HCT116 (cell line): ENCODE results near the gene G0S2. TPM values are rescaled to one million over a fixed set of nuclear protein-coding genes. Genes with fewer than 3 reads are reported as not detected.

Experiments used
- ATAC-seq: fragments of 200-7000 bp; cut with Tn5 transposase; 2 replicates; pipeline ENCODE4 v1.9.1; 2020; ENCODE audit warnings: mild to moderate bottlenecking, moderate library complexity
- BruUV-seq: library from RNA; stranded (reverse); fragments of 400-500 nt; replicated peaks from 2 replicates; lab custom pipeline; 2021; lab: Mats Ljungman, UMichigan
- CTCF ChIA-PET: fragments of 300-600 bp; sonication (Branson Sonifier 250); formaldehyde crosslinking; loops from one replicate; lab custom pipeline; 2021; ENCODE audit warnings: antibody characterized with exemption; lab: Charles Lee
- POLR2A ChIA-PET: fragments of 300-600, 350-600 bp; sonication (Branson Sonifier 250); formaldehyde crosslinking; loops from one replicate; lab custom pipeline; 2021; ENCODE audit warnings: antibody characterized with exemption; lab: Charles Lee
- RAD21 ChIA-PET, 2 experiments: fragments of 300-600 bp; sonication (Branson Sonifier 250); formaldehyde crosslinking; loops; one replicate each; lab custom pipeline; 2023; ENCODE audit warnings: low total read pairs in 2 of 2; ENCODE audit not compliant: uncharacterized antibody in 2 of 2, unreplicated experiment in 2 of 2, low non-redundant PET in 1 of 2; lab: Charles Lee
- DNase-seq: peaks from one replicate; pipeline ENCODE4 v3.0.0-alpha.2; 2010; ENCODE audit warnings: low read depth, low spot score
- H2AFZ ChIP-seq: fragments of 200-600 bp; shearing (Covaris generic), sonication (generic); 2 replicates; pipeline ENCODE4 v1.6.1; 2017; ENCODE audit warnings: low read depth, mixed run types, mixed read lengths, antibody characterized with exemption, low read length; ENCODE audit not compliant: poor library complexity, severe bottlenecking
- H3K27ac ChIP-seq: 2 replicates; pipeline ENCODE4 v1.5.1; 2012; ENCODE audit warnings: low read depth, low read length
- H3K27me3 ChIP-seq: fragments of 200-600 bp; sonication (generic); 2 replicates; pipeline ENCODE4 v1.6.1; 2016; ENCODE audit warnings: mixed run types, low read length, mixed read lengths; ENCODE audit not compliant: insufficient read depth
- H3K36me3 ChIP-seq, 2 experiments: fragments of 200-500 bp in 1 of 2; fragments of 200-600 bp in 1 of 2; sonication (Bioruptor generic) in 1 of 2; sonication (generic) in 1 of 2; 2 replicates each; pipeline versions ENCODE4 v1.5.1 to v1.6.1; 2014 to 2016; ENCODE audit warnings: low read length in 2 of 2, inconsistent platforms in 1 of 2, mixed read lengths in 1 of 2, mixed run types in 1 of 2; ENCODE audit not compliant: insufficient read depth in 2 of 2, control insufficient read depth in 1 of 2
- H3K4me1 ChIP-seq, 2 experiments: fragments of 200-600 bp in 1 of 2; sonication (generic) in 1 of 2; 2 replicates each; pipeline versions ENCODE4 v1.5.1 to v1.6.1; 2012 to 2017; ENCODE audit warnings: low read length in 2 of 2, inconsistent platforms in 1 of 2, mild to moderate bottlenecking in 1 of 2, mixed read lengths in 1 of 2, mixed run types in 1 of 2, moderate library complexity in 1 of 2; ENCODE audit not compliant: insufficient read depth in 2 of 2, control insufficient read depth in 1 of 2
- H3K4me2 ChIP-seq: fragments of 200-600 bp; sonication (generic); 2 replicates; pipeline ENCODE4 v1.6.1; 2017; ENCODE audit warnings: mixed run types, low read length, mixed read lengths
- H3K4me3 ChIP-seq, 2 experiments: fragments of 200-600 bp in 1 of 2; sonication (generic) in 1 of 2; replicated peaks in 1 of 2; 2 replicates each; pipeline ENCODE4 v1.5.1; 2011 to 2016; ENCODE audit warnings: low read length in 2 of 2, control low read depth in 1 of 2, low read depth in 1 of 2, mild to moderate bottlenecking in 1 of 2, mixed read lengths in 1 of 2, mixed run types in 1 of 2
- H3K79me2 ChIP-seq: fragments of 200-600 bp; sonication (generic); 2 replicates; pipeline ENCODE4 v1.6.1; 2017; ENCODE audit warnings: mild to moderate bottlenecking, mixed run types, low read length, moderate library complexity, mixed read lengths; ENCODE audit not compliant: insufficient read depth
- H3K9ac ChIP-seq: fragments of 200-600 bp; sonication (generic); 2 replicates; pipeline ENCODE4 v1.6.1; 2016; ENCODE audit warnings: low read length, mixed read lengths
- H3K9me2 ChIP-seq: fragments of 200-600 bp; sonication (generic), shearing (Covaris generic); 2 replicates; pipeline ENCODE4 v1.6.1; 2017; ENCODE audit warnings: mixed run types, mild to moderate bottlenecking, moderate library complexity; ENCODE audit not compliant: insufficient read depth
- H3K9me3 ChIP-seq, 2 experiments: fragments of 200-500 bp in 1 of 2; fragments of 200-600 bp in 1 of 2; sonication (Bioruptor generic) in 1 of 2; sonication (generic) in 1 of 2; 2 replicates each; pipeline ENCODE4 v1.6.1; 2014 to 2017; ENCODE audit warnings: low read length in 2 of 2, mixed read lengths in 2 of 2, inconsistent platforms in 1 of 2, low read depth in 1 of 2, mild to moderate bottlenecking in 1 of 2, mixed run types in 1 of 2, moderate library complexity in 1 of 2; ENCODE audit not compliant: control insufficient read depth in 1 of 2, insufficient read depth in 1 of 2
- H4K20me1 ChIP-seq: fragments of 200-600 bp; sonication (generic), shearing (Covaris generic); 2 replicates; pipeline ENCODE4 v1.6.1; 2017; ENCODE audit warnings: mixed run types, mild to moderate bottlenecking, moderate library complexity; ENCODE audit not compliant: insufficient read depth
- CBX3 ChIP-seq: IDR thresholded peaks from 2 replicates; pipeline ENCODE4 v1.6.1; 2012; ENCODE audit warnings: low read depth
- CEBPB ChIP-seq: IDR thresholded peaks from 2 replicates; pipeline ENCODE4 v1.6.1; 2012; ENCODE audit warnings: low read depth
- EGR1 ChIP-seq: IDR thresholded peaks from 2 replicates; pipeline ENCODE4 v1.6.1; 2012; ENCODE audit warnings: low read depth
- ELF1 ChIP-seq: IDR thresholded peaks from 2 replicates; pipeline ENCODE4 v1.6.1; 2012; ENCODE audit warnings: low read depth, borderline replicate concordance
- JUND ChIP-seq: IDR thresholded peaks from 2 replicates; pipeline ENCODE4 v1.6.1; 2012
- POLR2A ChIP-seq: IDR thresholded peaks from 2 replicates; pipeline ENCODE4 v1.7.0; 2011; ENCODE audit warnings: borderline replicate concordance; ENCODE audit not compliant: insufficient read depth, insufficient read length; ENCODE audit errors: extremely low read depth
- POLR2AphosphoS5 ChIP-seq: IDR thresholded peaks from 2 replicates; pipeline ENCODE4 v1.6.1; 2011; ENCODE audit warnings: mild to moderate bottlenecking, low read depth, low read length, moderate library complexity
- SIN3A ChIP-seq: IDR thresholded peaks from 2 replicates; pipeline ENCODE4 v1.6.1; 2012; ENCODE audit warnings: low read depth
- SP1 ChIP-seq: IDR thresholded peaks from 2 replicates; pipeline ENCODE4 v1.6.1; 2012; ENCODE audit warnings: low read depth
- TCF7L2 ChIP-seq: IDR thresholded peaks from 2 replicates; pipeline ENCODE4 v1.7.0; 2011; ENCODE audit warnings: borderline replicate concordance, inconsistent platforms; ENCODE audit not compliant: insufficient read depth, insufficient read length; ENCODE audit errors: extremely low read depth
- YY1 ChIP-seq: IDR thresholded peaks from 2 replicates; pipeline ENCODE4 v1.6.1; 2011; ENCODE audit warnings: low read length, low read depth, moderate library complexity, mild to moderate bottlenecking; ENCODE audit not compliant: insufficient replicate concordance; ENCODE audit errors: extremely low read depth
- intact Hi-C: fragments of 100-400 bp; cut with micrococcal nuclease; formaldehyde crosslinking; loops from 2 replicates; pipeline ENCODE4 v1.10.0; 2022
- total RNA-seq: library from RNA; stranded (reverse); gene quantifications from one replicate; pipeline ENCODE4 v1.2.1, GENCODE V29; 2021; ENCODE audit not compliant: unreplicated experiment
- TF ChIP-seq, protein P1 (sequence below): IDR thresholded peaks from 2 replicates; pipeline ENCODE4 v1.6.1; 2012
- TF ChIP-seq, protein P2 (sequence below): IDR thresholded peaks from 2 replicates; pipeline ENCODE4 v1.6.1; 2012

The G0S2 gene
- total RNA-seq, 1 experiment from 2014 or later: not detected

DNA sequence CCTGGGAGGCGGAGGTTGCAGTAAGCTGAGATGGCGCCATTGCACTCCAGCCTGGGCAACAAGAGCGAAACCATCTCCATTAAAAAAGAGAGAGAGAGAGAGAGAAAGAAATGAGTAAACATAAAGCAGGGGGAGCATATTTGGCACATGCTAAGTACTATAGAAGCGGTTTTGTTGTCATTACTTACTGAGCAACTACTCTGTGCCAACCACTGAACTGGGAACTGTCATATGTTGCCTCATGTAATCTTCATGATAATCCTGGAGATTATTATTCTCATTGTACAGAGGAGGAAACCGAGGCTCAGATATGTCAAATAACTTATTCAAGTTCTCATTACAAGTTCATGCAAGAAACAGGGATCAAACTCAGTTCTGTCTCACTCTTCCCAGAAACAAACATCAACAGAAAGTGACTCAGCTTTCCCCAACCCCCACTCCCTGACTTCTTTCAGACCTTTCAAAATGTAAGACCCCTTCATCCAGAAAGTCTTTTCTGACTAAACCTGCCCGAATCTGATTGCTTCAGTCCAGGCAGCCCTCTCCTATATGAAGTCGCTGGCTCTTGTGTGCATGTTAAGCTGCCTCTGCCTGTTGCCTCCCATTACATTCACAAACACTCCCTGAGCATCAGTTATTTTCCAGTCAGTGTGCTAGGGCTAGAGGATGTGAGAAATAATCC lies 46.5 kb upstream of the G0S2 start:
- DNase-seq (no peak), ATAC-seq (no peak)
- Histone ChIP-seq H3K9me2 (no peaks in the 10 kb centered on the region), H3K79me2 (no peaks in the 10 kb centered on the region), H2AFZ (no peak overlapping the region), H3K27ac (no peak overlapping the region), H3K4me3 (no peak overlapping the region), H4K20me1 (no peaks in the 10 kb centered on the region), H3K9me3 (no peaks in the 10 kb centered on the region), H3K36me3 (0 out of 4 replicates have a peak, but pooled peaks cover 3 to 7% of the 10 kb centered on the region in 2 experiments), H3K4me1 (peaks cover 0 to 7% of the 10 kb centered on the region in 2 experiments; a peak in 2 of 4 replicates), H3K9ac (no peak overlapping the region), H3K27me3 (no peaks in the 10 kb centered on the region), H3K4me2 (no peak overlapping the region)
- TF ChIP-seq SP1 (no peak), POLR2AphosphoS5 (no peak), CEBPB (no peak), ELF1 (no peak), EGR1 (no peak), TCF7L2 (no peak)
- TF ChIP-seq, protein P1, sequence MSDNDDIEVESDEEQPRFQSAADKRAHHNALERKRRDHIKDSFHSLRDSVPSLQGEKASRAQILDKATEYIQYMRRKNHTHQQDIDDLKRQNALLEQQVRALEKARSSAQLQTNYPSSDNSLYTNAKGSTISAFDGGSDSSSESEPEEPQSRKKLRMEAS: no peak
- POLR2A ChIA-PET: no interaction called here
- no TSS peak for BruUV-seq
- CTCF ChIA-PET: no interaction called here
- RAD21 ChIA-PET: no interaction called here
- intact Hi-C loops: no loop called here

DNA sequence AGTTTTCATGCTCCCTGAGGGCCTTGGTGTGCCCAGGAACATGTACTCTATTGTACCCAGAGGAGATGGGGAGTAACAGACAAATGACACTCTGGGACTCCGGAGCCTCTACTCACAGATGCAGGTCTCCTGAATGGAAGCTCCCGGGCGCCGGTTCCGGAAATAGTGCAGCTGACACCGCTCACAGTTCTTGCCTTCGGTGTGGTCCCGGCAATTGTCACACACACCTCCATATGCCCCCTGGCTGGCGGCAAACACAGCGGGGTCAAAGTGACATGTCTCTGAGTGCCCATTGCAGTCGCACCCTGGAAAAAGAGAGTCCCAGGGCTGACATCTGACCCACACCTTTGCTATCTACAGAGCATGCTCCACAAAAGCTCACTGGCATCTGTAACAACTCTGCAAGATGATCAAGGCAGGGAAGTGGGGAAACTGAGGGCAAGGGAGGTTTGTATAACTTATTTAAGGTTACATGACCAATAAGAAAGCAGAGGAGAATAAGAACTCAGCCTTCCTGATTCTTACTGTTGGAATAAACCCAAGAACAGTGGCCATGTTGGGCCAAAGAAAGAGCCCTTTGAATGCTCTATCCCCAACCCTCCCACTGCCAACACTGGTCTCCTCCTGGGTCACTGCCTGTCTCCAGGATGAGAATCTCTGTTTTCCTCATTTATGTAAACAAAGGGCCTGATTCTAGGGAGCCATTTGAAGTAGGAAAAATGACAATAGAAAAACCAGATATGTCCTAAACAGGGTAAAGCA lies 45.4 kb upstream of the G0S2 start:
- Histone ChIP-seq H2AFZ (no peak overlapping the region), H3K4me2 (no peak overlapping the region), H3K36me3 (0 out of 4 replicates have a peak, but pooled peaks cover 3 to 7% of the 10 kb centered on the region in 2 experiments), H3K79me2 (no peaks in the 10 kb centered on the region), H3K4me1 (peaks cover 0 to 7% of the 10 kb centered on the region in 2 experiments; a peak in 2 of 4 replicates), H3K27ac (no peak overlapping the region), H3K9me2 (no peaks in the 10 kb centered on the region), H3K9ac (no peak overlapping the region), H3K4me3 (no peak overlapping the region), H4K20me1 (no peaks in the 10 kb centered on the region), H3K9me3 (no peaks in the 10 kb centered on the region), H3K27me3 (no peaks in the 10 kb centered on the region)
- no peak for ATAC-seq
- POLR2A ChIA-PET: no interaction called here
- no TSS peak for BruUV-seq
- TF ChIP-seq, protein P2, sequence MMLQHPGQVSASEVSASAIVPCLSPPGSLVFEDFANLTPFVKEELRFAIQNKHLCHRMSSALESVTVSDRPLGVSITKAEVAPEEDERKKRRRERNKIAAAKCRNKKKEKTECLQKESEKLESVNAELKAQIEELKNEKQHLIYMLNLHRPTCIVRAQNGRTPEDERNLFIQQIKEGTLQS: no peak
- TF ChIP-seq, protein P1: no peak
- TF ChIP-seq SIN3A (no peak), YY1 (no peak), POLR2A (no peak), ELF1 (no peak), POLR2AphosphoS5 (no peak), JUND (no peak), CBX3 (no peak)
- no peak for DNase-seq
- CTCF ChIA-PET: no interaction called here
- RAD21 ChIA-PET: no interaction called here
- intact Hi-C loops: no loop called here
